ENCODE measurements around the gene ERAL1.
"Not testable (repeated sequence)": the region's sequence is repeated elsewhere in the genome, so short reads cannot be mapped to it uniquely, and the experiment has no call there.

The ERAL1 gene

GRCh38 chr17:28880572-28880945 lies 25.7 kb downstream of the ERAL1 start:
- DNase-seq: no peak

GRCh38 chr17:28881533-28882056 lies 26.8 kb downstream of the ERAL1 start:
- no peak for DNase-seq

- DNase-seq: no peak
Observed at GRCh38 chr17:28882154-28882895, 27.5 kb downstream of the ERAL1 start.

DNA sequence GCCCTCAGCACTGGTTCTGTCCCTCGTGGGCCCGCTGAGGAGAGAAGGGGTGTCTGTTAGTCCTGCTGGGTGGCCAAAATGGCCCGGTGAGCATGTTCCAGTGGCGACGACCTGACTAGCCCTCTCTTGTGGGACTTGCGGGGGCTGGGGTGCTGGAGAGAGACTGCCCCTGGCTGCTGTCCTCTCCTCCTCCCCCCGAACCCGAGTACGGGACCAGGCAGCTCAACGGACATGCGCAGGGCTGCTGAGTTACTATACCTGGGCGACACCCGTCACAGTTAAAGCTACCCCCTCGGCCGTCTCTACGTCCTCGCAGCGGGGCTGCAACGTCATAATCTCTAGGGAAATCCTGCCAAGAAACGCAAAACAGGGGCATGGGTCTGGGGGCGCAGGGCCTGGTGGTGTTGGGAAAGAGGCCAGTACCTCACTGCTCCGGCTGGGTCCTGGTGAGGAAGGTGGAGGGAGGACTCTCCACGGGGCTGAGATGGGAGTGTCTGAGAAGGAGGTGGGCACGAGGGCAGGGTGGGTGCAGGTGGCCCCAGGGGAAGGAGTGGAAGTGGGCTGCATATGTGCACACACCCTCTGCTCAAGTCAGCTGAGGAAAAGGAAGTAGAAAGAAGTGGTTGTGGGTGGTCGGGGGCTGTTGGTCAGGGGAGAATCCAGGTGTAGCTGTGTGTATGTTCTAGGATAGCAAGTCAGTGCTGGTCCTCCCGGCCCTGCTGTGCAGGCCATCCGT lies 29.3 kb downstream of the ERAL1 start:
- DNase-seq: no peak

DNA sequence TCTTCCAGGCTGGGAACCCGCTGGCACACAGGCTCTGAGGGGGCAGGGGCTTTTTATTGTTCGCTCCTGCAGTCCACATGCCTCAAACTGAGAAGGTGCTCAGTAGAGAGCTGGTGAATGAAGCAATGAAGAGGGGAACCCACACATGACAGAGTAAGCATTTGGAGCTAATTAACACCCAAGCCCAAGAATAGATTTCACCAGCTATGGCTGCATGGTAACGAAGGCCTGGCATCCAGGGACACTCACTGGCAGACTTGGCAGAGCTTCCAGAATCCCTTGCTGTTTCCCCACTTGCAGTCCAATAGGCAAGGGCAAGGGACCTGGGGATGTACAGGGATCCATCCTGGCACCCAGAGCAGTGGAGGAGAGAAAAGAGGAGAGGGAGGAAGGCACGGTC lies 30.5 kb downstream of the ERAL1 start:
- DNase-seq: no peak

- DNase-seq: no peak
Observed at GRCh38 chr17:28885951-28886350, 31.1 kb downstream of the ERAL1 start.

DNA sequence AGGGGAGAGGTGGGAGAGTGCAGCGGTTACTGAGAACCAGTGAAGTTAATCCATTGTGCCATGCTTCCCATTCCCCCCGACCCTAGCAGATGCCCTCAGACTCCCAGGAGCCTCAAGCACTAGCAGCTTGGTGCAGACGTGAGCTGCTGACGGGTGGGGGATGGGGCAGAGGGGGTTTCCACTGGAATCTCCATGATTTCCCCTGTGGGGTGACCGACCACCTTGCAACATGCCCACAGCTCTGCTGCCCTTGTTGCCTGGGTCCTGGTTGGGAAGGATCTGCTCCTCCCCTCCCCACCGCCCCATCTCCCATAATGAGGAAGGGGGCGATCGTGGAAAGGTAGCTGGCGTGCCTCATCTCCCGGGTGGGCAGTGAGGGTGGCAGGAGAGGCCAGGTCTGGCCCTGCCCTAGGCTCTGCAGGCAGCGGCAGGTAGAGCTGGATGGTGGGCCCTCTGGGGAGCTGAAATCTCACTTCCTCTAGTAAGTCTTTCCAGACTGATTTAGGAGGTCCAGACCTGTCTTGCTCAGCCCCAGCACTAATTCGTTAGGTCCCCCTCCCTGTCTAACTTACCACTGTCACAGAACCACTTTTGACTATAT lies 33.2 kb downstream of the ERAL1 start:
- no peak for DNase-seq

DNA sequence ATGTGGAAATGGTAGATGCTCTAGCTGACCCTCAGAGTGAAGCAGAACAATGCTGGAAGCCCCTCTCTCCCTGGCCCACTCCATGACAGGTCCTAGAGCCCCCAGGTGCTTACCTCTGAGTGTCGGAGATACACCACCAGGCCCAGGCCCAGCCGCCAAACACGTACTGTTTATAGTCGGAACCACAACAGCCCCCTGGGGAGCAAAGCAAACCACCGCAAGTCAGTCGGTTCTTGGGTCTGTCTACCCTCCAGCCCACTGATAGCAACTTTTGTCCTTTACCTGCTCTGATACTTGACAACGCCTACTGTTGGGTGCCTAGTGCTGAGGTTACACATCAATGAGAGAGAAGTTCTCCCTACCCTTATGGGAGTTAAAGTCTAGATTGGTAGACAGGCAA lies 34.0 kb downstream of the ERAL1 start:
- DNase-seq: no peak

DNA sequence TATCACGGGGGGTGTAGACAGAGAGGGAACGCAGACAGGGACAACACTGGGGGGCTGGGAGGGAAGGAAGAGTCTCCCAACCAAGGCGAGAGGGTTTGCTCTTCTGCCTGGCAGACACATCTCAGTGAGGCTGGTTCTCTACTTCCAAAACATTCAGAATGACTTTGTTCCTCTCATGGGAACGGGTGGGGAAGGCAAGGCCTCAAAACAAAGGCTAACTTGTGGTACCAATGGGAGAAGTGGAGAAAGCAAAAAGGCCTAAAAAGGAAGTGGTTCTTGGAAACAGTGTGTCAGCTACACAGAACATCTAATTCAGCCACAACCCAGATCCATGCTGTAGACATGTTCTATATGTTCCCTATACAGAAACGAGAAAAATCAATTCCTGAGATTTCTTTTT lies 35.2 kb downstream of the ERAL1 start:
- no peak for DNase-seq

- DNase-seq: no peak
Observed at GRCh38 chr17:28891201-28891600, 36.4 kb downstream of the ERAL1 start.

GRCh38 chr17:28892024-28892423 lies 37.2 kb downstream of the ERAL1 start:
- no peak for DNase-seq

GRCh38 chr17:28893248-28894183 lies 38.7 kb downstream of the ERAL1 start:
- not testable (repeated sequence) for DNase-seq

DNA sequence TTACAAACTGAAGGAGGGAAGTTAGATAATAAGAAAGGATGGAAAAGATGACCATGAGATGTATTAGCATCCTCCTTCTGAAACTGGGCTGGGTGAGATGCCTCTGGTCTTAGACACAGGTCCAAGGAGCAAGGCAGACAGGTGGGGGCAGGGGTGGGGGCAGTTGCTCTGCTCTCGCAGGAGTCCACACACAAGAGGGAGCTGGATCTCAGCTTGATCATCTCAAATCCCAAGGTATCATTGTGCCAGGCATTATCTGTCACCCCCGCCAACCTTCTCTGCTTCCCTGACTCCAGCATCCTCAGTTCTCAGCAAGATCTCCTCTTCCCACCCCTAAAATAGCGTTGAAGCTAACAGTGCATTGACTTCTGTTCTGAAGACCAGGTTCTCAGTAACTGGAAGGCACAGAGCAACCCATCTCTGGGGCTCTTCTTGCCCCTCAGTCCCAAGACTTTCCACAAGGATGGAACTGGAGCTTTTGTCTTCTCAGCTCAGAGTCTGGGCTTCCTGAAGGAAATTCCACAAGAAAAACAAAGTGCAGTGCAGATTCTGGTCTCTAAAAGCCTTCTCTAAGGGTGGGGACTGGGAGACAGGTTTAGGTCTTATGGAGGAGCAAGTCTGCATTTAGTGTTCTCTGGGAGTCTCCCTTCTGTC lies 41.1 kb downstream of the ERAL1 start:
- DNase-seq: no peak

DNA sequence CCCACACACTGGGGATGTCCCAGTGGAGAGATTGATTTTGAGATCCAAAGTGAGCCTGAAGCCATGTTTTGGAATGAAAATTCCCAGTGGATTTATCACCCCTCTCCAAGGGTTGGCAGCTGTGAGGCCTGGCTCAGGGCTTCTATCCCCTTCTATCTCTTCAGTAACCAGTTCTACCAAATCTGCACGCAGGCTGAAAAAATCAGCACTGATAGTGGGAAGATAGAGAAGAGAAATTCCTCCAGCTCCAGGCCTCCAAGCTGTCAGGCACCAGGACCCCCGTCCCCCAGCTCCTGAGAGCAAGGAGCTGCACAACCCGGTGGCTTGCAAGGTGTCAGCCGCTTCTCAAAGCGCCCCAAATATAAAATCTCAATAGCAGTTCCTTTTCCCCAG lies 41.7 kb downstream of the ERAL1 start:
- no peak for DNase-seq

- DNase-seq: peak; percentile 32
Observed at GRCh38 chr17:28896884-28897768, 42.3 kb downstream of the ERAL1 start, which contains the start of gene FLOT2. TSS of gene FLOT2 (minus strand) at chr17:28897733. CDS start at chr17:28897574, 159 bp downstream.

- DNase-seq: no peak
Observed at GRCh38 chr17:28897769-28898526, 43.1 kb downstream of the ERAL1 start.

DNA sequence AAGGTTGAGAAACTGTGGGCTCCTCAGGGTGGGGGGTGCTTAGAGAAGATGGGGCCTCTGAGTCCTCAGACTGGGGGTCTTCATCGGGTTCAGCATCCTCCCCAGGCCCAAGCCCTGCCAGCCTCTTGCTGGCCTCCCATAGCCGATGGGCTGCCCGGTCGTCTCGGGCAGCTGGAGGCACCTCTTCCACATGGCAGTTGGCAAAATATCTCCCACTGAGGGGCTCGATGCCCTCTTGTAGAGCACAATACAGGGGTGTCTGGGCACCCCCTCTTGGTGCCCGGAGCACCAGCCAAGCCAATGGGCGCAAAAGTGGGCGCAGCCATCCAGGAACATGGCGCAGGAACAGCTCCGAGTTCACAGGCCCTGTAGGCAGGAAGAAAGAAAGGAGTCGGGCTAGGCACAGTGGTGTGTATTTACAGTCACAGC lies 43.7 kb downstream of the ERAL1 start:
- no peak for DNase-seq

DNA sequence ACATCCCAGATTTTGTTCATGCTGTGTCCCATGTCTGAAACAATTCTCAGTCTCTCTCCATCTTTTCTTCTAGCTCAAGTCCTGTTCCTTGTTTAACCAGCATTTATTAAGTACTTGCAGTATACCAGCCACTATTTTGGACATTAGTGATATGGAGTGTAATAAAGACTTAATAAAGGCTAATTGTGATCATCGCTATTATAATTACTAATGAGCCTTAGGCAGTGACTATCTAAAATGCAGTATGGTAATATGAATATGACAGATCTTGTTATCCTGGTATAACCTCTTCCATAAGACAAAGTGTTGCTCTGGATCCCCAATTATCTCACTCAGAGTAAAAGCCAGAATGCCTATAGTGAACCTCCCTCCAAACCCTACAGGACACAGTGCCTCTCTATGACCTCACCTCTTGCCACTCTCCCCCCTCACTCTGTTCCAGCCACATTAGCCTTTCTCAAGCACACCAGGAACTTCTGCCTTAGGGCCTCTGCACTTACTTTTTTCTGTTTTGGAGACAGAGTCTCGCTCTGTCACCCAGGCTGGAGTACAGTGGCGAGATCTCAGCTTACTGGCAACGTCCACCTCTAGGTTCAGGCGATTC lies 44.5 kb downstream of the ERAL1 start:
- no peak for DNase-seq

- DNase-seq: no peak
Observed at GRCh38 chr17:28900986-28901726, 46.3 kb downstream of the ERAL1 start.
